Activated CD8-positive, alpha-beta T cell treated with anti-CD3 and anti-CD28 coated beads for 36 hours (primary cell): ENCODE data around the gene PTPRN2. TPM values are rescaled to one million over a fixed set of nuclear protein-coding genes. Genes with fewer than 3 reads are reported as not detected.

Experiments
- ATAC-seq: fragments of 200-7000 bp; cut with Tn5 transposase; one replicate; pipeline ENCODE4 v1.10.0; 2021; ENCODE audit warnings: mild to moderate bottlenecking, moderate library complexity
- CTCF ChIA-PET: fragments of 350-600 bp; sonication (Branson Sonifier 250); formaldehyde crosslinking; loops from one replicate; lab custom pipeline; 2021; ENCODE audit warnings: antibody characterized with exemption; lab: Charles Lee
- POLR2A ChIA-PET: fragments of 350-600 bp; sonication (Branson Sonifier 250); formaldehyde crosslinking; loops from one replicate; lab custom pipeline; 2021; ENCODE audit warnings: antibody characterized with exemption; lab: Charles Lee
- DNase-seq: peaks from one replicate; pipeline ENCODE4 v3.0.0-alpha.2; 2020
- H3K27ac Mint-ChIP-seq: one replicate; pipeline ENCODE4 v1.8.0; 2021; ENCODE audit warnings: mild to moderate bottlenecking, mixed read lengths
- H3K27me3 Mint-ChIP-seq: one replicate; pipeline ENCODE4 v1.8.0; 2021; ENCODE audit warnings: mixed read lengths
- H3K36me3 Mint-ChIP-seq: one replicate; pipeline ENCODE4 v1.8.0; 2021; ENCODE audit warnings: low read depth, mixed read lengths
- H3K4me1 Mint-ChIP-seq: one replicate; pipeline ENCODE4 v1.8.0; 2021; ENCODE audit warnings: low read depth, mixed read lengths
- H3K4me3 Mint-ChIP-seq: one replicate; pipeline ENCODE4 v1.8.0; 2021; ENCODE audit warnings: mild to moderate bottlenecking, moderate library complexity, mixed read lengths
- H3K9me3 Mint-ChIP-seq: one replicate; pipeline ENCODE4 v1.8.0; 2021; ENCODE audit warnings: mixed read lengths
- CTCF ChIP-seq: fragments of 200-600 bp; IDR thresholded peaks from one replicate; pipeline ENCODE4 v1.8.0; 2022; ENCODE audit warnings: antibody characterized with exemption, mild to moderate bottlenecking
- intact Hi-C: fragments of 100-400 bp; cut with micrococcal nuclease; formaldehyde crosslinking; loops from one replicate; pipeline ENCODE4 v1.10.0; 2022
- total RNA-seq, 2 experiments: library from RNA; stranded (reverse); gene quantifications; one replicate each; pipeline ENCODE4 v1.2.3, GENCODE V29; 2021

The PTPRN2 gene
- total RNA-seq, 2 experiments from 2014 or later: 0.49 to 0.65 TPM

GRCh38 chr7:157560710-157561522 lies 1026.7 kb downstream of the PTPRN2 start:
- CTCF ChIA-PET: no interaction called here

GRCh38 chr7:157560258-157560654 lies 1027.4 kb downstream of the PTPRN2 start:
- no peaks in the 10 kb centered on the region for H3K4me1 Mint-ChIP-seq
- intact Hi-C loops: no loop called here

More at GRCh38 chr7:157560710-157561522, 1026.7 kb downstream of the PTPRN2 start:
- Mint-ChIP-seq H3K27ac (no peak overlapping the region), H3K36me3 (no peaks in the 10 kb centered on the region), H3K9me3 (no peaks in the 10 kb centered on the region), H3K4me3 (no peak overlapping the region), H3K27me3 (no peaks in the 10 kb centered on the region), H3K4me1 (no peaks in the 10 kb centered on the region)
- intact Hi-C loops: no loop called here
- no peak for ATAC-seq
- TF ChIP-seq CTCF: no peak
- POLR2A ChIA-PET: no interaction called here
- DNase-seq: no peak

GRCh38 chr7:157559596-157560257 lies 1027.9 kb downstream of the PTPRN2 start:
- Mint-ChIP-seq H3K27ac (no peak overlapping the region), H3K36me3 (no peaks in the 10 kb centered on the region), H3K4me3 (no peak overlapping the region), H3K9me3 (no peaks in the 10 kb centered on the region), H3K27me3 (no peaks in the 10 kb centered on the region), H3K4me1 (no peaks in the 10 kb centered on the region)
- POLR2A ChIA-PET: no interaction called here
- CTCF ChIA-PET: no interaction called here
- TF ChIP-seq CTCF: no peak
- no peak for ATAC-seq
- intact Hi-C loops: no loop called here
- no peak for DNase-seq

More at GRCh38 chr7:157560258-157560654, 1027.4 kb downstream of the PTPRN2 start:
- H3K27me3 Mint-ChIP-seq: no peaks in the 10 kb centered on the region
- ATAC-seq (no peak), DNase-seq (no peak)
- ChIA-PET POLR2A (no interaction called here), CTCF (no interaction called here)
- TF ChIP-seq CTCF: no peak
- no peaks in the 10 kb centered on the region for H3K9me3 Mint-ChIP-seq
- H3K36me3 Mint-ChIP-seq: no peaks in the 10 kb centered on the region
- H3K27ac Mint-ChIP-seq: no peak overlapping the region
- no peak overlapping the region for H3K4me3 Mint-ChIP-seq

- Mint-ChIP-seq H3K4me1 (no peaks in the 10 kb centered on the region), H3K27ac (no peak overlapping the region), H3K27me3 (no peaks in the 10 kb centered on the region), H3K9me3 (no peaks in the 10 kb centered on the region), H3K36me3 (no peaks in the 10 kb centered on the region), H3K4me3 (no peak overlapping the region)
- intact Hi-C loops: no loop called here
- ATAC-seq: no peak
- CTCF ChIA-PET: no interaction called here
- POLR2A ChIA-PET: no interaction called here
- no peak for DNase-seq
- TF ChIP-seq CTCF: no peak
Measured at GRCh38 chr7:157558875-157559595, 1028.6 kb downstream of the PTPRN2 start.
